Measurements from ENCODE around the gene LARP1.

DNA sequence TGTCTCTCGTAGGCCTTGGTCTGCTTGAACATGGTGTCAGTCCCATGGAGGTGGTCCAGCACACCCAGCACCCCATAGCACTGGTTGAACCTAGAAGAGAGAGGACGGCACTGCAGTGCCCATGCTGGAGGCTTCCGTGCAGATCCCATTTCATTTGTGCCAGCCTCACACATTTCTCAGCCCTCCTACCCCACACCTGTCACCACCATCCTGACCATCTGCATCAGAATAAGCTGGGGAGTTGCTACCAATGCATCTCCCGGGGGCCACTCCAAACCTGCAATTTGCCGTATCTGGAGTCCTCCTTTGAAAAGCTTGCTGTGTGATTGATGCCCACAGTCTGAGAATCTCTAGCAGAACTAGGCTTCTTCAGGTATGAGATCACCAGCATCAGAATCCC, 65.2 kb downstream of the LARP1 start:
- TF ChIP-seq, protein P1, sequence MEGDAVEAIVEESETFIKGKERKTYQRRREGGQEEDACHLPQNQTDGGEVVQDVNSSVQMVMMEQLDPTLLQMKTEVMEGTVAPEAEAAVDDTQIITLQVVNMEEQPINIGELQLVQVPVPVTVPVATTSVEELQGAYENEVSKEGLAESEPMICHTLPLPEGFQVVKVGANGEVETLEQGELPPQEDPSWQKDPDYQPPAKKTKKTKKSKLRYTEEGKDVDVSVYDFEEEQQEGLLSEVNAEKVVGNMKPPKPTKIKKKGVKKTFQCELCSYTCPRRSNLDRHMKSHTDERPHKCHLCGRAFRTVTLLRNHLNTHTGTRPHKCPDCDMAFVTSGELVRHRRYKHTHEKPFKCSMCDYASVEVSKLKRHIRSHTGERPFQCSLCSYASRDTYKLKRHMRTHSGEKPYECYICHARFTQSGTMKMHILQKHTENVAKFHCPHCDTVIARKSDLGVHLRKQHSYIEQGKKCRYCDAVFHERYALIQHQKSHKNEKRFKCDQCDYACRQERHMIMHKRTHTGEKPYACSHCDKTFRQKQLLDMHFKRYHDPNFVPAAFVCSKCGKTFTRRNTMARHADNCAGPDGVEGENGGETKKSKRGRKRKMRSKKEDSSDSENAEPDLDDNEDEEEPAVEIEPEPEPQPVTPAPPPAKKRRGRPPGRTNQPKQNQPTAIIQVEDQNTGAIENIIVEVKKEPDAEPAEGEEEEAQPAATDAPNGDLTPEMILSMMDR (IDR thresholded peaks at IDR 0.05; ENCODE audit: low read depth, low read length, missing input control), result no peak
- TF ChIP-seq TAF1 (conservative IDR thresholded peaks at IDR 0.05), result no peak

Data from liver (tissue), 3 donors.